ENCODE measurements around the gene UVRAG.

The UVRAG gene

DNA sequence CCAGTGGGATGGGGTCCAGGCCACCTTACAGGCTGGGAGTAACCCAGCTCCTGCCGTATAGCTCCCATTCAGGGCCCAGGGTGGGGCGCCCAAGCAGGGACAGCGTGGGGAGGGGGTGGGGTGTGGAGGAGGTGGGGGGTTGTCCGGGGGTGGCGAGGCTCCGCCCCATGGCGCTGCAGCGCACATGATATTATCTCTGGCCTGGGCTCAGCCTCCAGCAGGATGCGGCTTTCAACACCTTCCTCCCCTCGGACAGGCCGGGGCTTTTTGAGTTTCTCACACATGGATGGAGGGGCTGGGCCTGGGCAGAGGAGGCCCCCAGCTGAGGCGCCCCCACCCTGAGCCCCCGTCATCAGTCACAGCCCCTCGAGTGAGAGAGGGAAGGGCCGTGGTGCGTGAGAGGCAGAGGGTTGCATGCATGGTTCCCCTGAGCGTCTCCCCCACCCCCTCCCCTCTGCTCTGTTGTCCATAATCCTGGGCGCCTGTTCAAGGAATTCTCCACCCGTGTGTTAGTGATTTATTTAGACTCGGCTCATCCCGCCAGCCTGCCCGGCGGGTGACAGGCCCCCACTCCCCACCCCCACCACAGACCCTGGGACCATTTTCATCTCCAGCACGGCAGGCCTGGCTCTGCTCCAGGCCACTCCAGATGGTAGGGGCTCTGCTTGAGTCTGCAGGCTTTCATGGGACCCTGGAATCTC, 346.4 kb downstream of the UVRAG start:
- no peak for TF ChIP-seq POLR2A (IDR thresholded peaks at IDR 0.05; ENCODE audit: low read depth, low read length)
- no peak for FAIRE-seq
- no peak for DNase-seq (ENCODE audit: insufficient read length, low spot score)

DNA sequence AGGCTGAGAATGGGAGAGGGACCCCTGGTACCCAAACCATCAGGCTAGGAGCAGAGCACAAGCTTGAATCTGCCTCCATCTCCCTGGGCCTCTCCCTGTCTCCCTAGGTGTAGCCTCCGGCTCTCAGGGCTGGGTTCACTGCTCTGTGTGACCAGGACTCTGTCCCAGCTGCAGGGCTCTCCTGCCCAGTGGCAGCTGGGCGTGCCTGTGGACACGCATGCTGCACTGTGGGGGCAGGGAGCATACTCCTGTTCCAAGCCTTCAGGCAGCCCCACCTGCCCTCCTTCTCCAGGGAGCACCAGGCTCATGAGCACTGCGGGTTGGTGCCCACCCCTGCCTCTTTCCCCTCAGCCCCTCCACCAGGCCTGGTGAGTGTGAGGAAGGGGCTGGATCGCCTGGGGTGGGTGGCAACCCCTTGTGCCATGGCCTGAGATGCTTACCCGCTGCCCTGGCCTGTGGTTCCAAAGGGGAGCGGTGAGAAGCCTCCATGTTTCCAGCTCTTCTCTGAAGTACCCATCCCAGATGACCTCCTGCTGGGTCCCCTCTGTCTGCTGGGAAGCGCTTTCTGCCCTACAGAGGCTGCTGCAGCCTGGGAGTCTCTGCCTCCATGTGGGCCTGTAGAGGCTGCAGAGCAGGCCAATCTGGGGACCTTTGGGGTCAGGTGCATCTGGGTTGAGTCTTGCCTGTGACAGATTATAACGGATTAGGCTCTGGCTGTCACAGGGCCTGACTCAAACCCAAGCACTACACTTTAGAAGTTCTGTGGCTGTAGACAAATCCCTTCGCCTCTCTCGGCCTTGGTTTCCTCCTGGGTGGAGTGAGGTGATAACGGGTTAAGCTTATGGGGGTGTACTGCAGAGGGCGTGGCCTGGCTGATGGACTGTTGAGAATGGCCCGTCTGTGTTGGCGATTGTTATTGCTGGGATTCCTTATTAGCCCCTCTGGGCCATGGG, 347.6 kb downstream of the UVRAG start:
- TF ChIP-seq POLR2A (IDR thresholded peaks at IDR 0.05; ENCODE audit: low read depth, low read length), result no peak
- DNase-seq (ENCODE audit: insufficient read length, low spot score) (no peak), FAIRE-seq (no peak)

DNA sequence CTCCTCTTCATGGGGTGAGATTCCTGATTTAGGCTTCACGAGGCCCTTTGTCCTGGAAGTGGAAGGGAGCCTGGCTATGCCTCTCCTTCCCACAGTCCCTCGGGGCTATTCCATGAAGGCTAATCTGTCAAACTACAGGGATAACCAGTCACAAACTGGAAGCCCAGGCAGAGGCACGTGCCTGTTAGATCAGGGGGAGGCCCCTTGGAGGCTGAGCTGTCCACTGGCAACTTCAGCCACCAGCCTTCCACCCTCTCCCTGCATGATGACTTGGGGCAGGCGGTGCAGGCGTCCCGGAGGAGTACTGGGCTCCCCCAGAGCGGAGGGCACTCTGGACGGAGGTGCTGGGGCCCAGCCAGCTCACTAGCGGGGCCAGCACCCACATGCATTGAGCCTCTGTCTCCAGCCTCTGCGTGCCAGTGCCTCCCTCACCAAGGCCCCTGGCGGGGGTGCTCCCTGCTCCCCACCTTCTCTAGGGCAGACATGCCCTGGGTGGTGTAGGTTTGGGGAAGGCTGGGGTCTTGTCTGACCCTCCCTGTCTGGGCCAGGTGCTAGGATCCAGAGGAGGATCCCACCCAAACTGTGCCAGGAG, 348.4 kb downstream of the UVRAG start:
- TF ChIP-seq POLR2A (IDR thresholded peaks at IDR 0.05; ENCODE audit: low read depth, low read length), result no peak
- FAIRE-seq, result no peak

DNA sequence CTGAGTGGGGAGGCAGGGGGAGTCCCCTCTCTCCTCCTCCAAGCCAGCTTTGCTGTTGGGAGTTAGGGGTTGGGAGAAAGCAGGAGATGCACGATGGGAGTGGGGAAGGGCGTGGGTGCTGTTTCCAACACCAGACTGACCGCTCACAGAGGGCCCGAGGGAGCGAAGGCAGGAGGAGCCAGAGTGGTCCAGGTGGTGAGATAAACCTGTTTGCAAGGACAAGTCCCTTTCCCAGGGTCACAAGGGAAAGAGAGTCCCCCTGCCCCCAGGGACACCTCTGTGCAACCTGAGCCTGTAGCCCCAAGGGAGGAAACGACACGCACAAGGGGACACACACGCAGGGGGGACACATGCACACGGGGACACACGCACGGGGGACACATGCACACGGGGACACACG, 349.1 kb downstream of the UVRAG start:
- FAIRE-seq, result no peak
- DNase-seq (ENCODE audit: insufficient read length, low spot score), result no peak
- no peak for TF ChIP-seq POLR2A (IDR thresholded peaks at IDR 0.05; ENCODE audit: low read depth, low read length)

More for the DNA sequence above, 348.4 kb downstream of the UVRAG start:
- DNase-seq (ENCODE audit: insufficient read length, low spot score), result no peak

DNA sequence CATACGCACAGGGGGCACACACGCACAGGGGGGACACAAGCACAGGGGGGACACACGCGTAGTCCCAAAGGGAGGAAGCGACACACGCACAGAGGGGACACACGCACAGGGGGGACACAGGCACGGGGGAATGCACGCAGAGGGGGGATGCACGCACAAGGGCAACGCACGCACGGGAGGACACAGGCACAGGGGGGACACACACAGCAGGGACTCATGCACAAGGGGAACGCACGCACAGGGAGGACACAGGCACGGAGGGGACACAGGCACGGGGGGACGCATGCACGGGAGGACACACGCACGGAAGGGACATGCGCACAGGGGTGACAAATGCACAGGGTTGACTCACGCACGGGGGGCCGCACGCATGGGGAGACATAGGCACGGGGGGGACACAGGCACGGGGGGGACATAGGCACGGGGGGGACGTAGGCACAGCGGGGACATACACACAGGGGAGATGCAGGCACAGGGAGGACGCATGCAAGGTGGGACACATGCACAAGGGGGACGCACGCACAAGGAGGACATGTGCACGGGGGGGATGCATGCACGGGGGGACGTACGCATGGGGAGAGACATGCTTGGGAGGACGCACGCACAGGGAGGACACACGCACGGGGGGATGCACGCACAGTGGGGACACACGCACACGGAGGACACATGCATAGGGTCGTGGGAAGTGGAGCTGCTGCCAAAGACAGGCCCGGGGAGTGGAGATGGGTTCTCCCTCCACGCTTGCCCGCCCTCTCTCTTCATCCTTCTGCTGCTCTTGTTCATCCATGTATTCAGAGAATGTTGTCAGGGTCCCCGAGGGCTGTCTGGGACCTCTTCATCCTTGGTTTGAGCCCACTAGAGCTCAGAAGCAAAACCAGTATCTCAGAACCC, 350.1 kb downstream of the UVRAG start:
- no peak for FAIRE-seq
- DNase-seq (ENCODE audit: insufficient read length, low spot score), result no peak
- TF ChIP-seq POLR2A (IDR thresholded peaks at IDR 0.05; ENCODE audit: low read depth, low read length), result no peak

DNA sequence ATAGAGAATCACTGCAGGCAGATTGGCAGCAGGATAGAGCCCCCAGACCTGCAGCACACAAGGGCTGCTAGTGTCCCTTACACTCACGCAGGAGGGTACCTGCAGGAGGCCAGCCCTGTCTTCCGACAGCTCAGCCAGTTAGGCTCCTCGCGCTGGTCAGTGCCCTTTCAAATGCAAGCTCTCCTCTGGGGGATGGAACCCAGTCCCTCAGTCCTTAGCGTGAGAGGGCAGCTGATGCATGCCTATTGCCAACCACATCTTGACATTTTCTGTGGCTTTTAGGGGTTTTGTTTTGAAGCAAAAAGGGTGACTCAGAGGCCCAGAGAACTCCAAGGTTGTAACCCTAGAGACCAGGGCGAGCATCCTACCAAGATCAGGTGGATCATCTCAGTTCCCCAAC, 351.3 kb downstream of the UVRAG start:
- FAIRE-seq (no peak), DNase-seq (ENCODE audit: insufficient read length, low spot score) (peak; percentile 41)
- TF ChIP-seq POLR2A (IDR thresholded peaks at IDR 0.05; ENCODE audit: low read depth, low read length), result no peak

DNA sequence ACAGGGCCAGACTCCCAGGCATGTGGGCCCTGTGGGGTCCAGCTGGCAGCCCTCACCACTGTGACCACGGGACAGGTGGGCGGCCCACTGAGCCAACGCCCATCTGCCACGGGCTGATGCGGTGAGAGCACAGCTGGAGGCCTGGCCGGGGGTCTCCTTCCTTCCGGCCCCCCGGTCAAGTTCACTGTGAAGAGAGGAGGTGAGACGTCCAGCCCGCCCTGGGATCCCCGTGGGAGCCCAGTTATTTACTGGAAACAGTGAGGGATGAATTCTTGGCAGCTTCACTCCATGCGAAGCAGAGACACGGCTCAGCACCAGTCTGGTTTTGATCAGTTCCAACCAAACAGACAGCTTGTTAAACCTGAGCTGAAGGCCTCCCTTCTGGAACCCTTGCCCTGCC, 352.6 kb downstream of the UVRAG start:
- no peak for DNase-seq (ENCODE audit: insufficient read length, low spot score)
- no peak for FAIRE-seq
- no peak for TF ChIP-seq POLR2A (IDR thresholded peaks at IDR 0.05; ENCODE audit: low read depth, low read length)

DNA sequence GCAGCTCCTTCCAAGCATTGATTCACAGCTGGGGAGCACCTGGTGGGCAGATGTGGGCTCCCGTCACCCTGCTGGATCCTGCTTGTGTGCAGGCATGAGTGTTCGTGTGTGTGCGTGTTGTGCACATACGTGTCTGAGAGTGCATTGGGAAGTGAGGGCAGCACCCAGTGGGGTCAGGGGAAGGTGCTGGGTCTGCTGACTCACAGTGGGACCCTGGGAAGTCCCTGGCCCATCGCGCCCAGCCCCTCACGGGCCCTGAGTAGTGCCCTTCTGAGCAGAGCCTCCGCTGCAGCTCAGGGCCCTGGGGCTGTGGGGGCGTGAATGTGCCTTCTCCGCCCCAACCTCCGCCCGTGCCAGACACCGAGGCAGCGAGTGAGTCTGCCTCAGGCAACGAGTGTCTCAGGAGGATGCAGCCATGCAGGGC, 354.5 kb downstream of the UVRAG start:
- TF ChIP-seq POLR2A (IDR thresholded peaks at IDR 0.05; ENCODE audit: low read depth, low read length), result no peak
- FAIRE-seq, result no peak
- no peak for DNase-seq (ENCODE audit: insufficient read length, low spot score)

DNA sequence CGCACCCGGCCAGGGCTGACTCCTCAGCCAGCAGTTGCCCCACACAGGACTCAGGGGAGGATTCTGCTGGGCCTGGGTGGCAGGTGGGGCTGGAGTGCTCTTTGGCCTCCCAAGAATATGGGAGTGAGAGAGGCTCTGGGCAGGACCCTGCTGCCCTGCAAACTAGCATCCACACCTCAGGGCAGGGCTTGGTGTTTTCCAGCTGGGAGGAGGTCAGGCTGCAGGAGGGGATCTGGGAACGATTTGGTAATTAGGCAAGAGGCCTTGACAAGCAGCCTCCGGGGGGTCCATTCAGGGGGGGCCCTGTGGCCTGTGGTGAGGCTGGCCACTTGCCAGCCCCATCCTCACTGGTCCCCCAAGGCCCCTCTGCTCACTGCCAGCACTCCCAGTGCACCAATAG, 355.5 kb downstream of the UVRAG start:
- no peak for TF ChIP-seq POLR2A (IDR thresholded peaks at IDR 0.05; ENCODE audit: low read depth, low read length)
- FAIRE-seq, result no peak
- no peak for DNase-seq (ENCODE audit: insufficient read length, low spot score)

DNA sequence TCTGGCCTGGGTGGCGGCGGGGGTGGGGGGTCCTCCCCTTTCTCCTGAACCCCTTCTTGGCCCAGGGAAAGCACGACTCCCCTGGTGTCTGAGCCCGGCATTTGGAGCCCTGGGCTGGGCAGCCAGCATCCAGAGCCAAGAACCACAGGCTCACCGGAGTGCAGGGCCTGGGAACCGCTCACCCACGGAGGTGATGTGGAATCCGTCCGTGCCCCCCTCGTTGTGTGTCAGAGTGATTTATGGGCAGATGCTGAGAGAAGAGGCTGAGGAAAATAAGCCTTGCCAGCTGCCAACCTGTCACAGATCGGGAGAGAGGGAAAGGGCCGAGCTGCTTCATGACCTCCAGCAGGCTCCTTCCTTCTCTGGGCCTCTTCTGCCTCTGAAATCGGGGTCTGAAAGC, 357.6 kb downstream of the UVRAG start:
- no peak for TF ChIP-seq POLR2A (IDR thresholded peaks at IDR 0.05; ENCODE audit: low read depth, low read length)
- FAIRE-seq (no peak), DNase-seq (ENCODE audit: insufficient read length, low spot score) (no peak)

DNA sequence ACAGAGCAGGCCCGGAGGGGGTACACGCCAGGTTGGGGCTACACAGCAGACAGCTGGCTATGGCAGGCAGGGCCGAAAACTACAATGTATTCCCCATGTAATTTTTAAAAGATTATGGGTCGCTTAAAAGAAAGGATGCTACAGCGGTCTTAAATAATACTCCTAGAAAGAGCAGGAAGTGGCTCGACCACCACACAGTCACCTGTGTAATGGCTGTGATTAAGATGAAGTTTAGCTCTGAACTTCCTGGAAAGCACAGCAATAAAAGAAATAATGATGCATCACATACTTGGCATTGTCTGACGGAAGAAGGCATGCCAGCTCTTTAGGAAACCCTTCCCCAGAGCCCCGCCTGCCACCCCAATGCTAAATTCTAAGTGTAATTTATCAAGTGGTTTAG, 358.7 kb downstream of the UVRAG start:
- no peak for FAIRE-seq
- no peak for TF ChIP-seq POLR2A (IDR thresholded peaks at IDR 0.05; ENCODE audit: low read depth, low read length)
- DNase-seq (ENCODE audit: insufficient read length, low spot score), result no peak

DNA sequence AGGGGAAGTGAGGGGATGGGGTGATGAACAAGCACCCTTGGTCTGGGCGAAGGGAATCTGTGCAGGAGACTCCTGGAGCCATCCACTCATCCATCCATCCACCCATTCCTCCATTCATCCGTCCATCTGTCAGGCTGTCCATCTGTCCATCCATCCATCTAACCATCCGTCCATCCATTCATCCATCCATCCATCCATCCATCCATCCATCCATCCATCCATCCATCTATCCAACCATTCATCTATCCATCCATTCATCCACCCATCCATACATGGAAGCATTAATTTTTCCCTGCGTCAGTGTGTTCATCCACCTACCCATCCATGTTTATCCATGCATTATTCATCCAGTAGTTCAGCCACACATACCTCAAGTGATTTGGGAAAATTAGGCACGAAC, 359.3 kb downstream of the UVRAG start:
- FAIRE-seq, result no peak
- TF ChIP-seq POLR2A (IDR thresholded peaks at IDR 0.05; ENCODE audit: low read depth, low read length), result no peak
- DNase-seq (ENCODE audit: insufficient read length, low spot score), result no peak

DNA sequence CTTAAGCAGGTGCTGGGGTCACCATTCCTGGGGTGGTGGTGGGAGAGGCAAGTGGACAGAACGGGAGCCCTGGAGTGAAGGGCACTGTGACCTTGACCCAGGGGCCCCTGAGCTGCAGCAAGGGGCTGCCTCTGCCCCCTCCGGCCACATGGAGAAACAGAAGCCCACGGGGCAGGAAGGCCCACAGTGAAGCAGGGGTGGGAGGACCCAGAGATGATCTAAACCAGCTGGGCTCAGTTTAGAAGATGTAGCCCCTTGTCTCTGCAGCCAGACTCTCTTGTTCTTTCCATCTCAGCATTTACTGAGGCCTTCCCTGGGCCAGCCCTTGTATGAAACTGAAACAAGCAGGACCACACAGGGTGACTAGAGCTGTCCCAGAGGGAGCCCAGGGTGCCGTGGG, 360.8 kb downstream of the UVRAG start:
- TF ChIP-seq POLR2A (IDR thresholded peaks at IDR 0.05; ENCODE audit: low read depth, low read length), result no peak
- DNase-seq (ENCODE audit: insufficient read length, low spot score) (no peak), FAIRE-seq (no peak)
